ENCODE measurements around the gene CKLF.

DNA sequence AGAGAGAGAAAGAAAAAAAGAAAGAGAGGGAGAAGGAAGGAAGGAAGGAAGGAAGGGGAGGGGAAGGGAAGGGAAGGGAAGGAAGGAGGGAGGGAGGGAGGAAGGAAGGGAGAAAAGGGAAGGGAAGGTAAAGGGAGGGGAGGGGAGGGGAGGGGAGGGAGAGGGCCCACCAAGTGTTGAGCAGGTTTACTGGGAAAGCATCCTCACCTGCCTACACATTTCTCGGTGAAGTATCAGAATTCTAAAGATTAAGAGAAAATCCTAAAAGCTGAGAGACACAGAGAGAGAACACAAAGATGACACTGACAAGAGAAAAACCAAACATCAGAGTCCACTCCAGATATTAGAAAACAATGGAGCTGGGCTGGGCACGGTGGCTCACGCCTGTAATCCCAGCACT lies 39.9 kb downstream of the CKLF start:
- TF ChIP-seq, protein P1, sequence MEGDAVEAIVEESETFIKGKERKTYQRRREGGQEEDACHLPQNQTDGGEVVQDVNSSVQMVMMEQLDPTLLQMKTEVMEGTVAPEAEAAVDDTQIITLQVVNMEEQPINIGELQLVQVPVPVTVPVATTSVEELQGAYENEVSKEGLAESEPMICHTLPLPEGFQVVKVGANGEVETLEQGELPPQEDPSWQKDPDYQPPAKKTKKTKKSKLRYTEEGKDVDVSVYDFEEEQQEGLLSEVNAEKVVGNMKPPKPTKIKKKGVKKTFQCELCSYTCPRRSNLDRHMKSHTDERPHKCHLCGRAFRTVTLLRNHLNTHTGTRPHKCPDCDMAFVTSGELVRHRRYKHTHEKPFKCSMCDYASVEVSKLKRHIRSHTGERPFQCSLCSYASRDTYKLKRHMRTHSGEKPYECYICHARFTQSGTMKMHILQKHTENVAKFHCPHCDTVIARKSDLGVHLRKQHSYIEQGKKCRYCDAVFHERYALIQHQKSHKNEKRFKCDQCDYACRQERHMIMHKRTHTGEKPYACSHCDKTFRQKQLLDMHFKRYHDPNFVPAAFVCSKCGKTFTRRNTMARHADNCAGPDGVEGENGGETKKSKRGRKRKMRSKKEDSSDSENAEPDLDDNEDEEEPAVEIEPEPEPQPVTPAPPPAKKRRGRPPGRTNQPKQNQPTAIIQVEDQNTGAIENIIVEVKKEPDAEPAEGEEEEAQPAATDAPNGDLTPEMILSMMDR (conservative IDR thresholded peaks at IDR 0.05 in 1 of 2, IDR thresholded peaks at IDR 0.05 in 1 of 2; ENCODE audit: extremely low read depth in 1 of 2, insufficient read depth in 1 of 2, low read depth in 1 of 2, low read length in 2 of 2): no peak
- TF ChIP-seq EZH2 (IDR thresholded peaks at IDR 0.05; ENCODE audit: borderline replicate concordance, low read length): no peak

Measured in mammary epithelial cell (primary cell).